Measurements from ENCODE around the gene HOXA1. TPM values are rescaled to one million over a fixed set of nuclear protein-coding genes. Genes with fewer than 3 reads are reported as not detected.

Gene HOXA1
- total and polyA plus RNA-seq, 4 donors, result 0.06 to 0.37 (median 0.32) TPM

GRCh38 chr7:27105301-27106031, 9.7 kb upstream of the HOXA1 start:
- WGBS, 2 donors, result 69 to 79% methylated on average over 13 of the region's 13 CpGs
- H3K9ac ChIP-seq (ENCODE audit: insufficient read depth in 1 of 2, low read length in 2 of 2), result peak overlapping the region; percentile 76 to 98
- DNase-seq (peak; percentile 34 to 80 (median 60)), ATAC-seq (ENCODE audit: insufficient read depth, low FRiP score) (no peak)
- peaks cover 0 to 64% (median 6%) of the 10 kb centered on the region in 3 donors for H3K27me3 ChIP-seq (ENCODE audit: control insufficient read depth in 3 of 3, insufficient read depth in 3 of 3, low read length in 2 of 3)
- peak overlapping the region in 1 of 2 donors; percentile 50 for H3K27ac ChIP-seq (ENCODE audit: low read depth in 1 of 2, low read length in 1 of 2)
- no peak overlapping the region for H3K4me3 ChIP-seq
- H3K4me1 ChIP-seq (ENCODE audit: control insufficient read depth in 5 of 5, insufficient read depth in 5 of 5, low read length in 5 of 5), result peaks cover 0 to 67% (median 14%) of the 10 kb centered on the region in 5 donors
- peaks cover 0 to 2% (median 0%) of the 10 kb centered on the region in 4 donors for H3K9me3 ChIP-seq (ENCODE audit: control insufficient read depth in 4 of 4, insufficient read depth in 3 of 4, low read length in 3 of 4)
- H3K36me3 ChIP-seq (ENCODE audit: control insufficient read depth in 4 of 4, insufficient read depth in 4 of 4, low read length in 4 of 4), result peaks cover 0 to 24% (median 11%) of the 10 kb centered on the region in 4 donors
- no peak for TF ChIP-seq CTCF (IDR thresholded peaks at IDR 0.05; ENCODE audit: control extremely low read depth, extremely low read depth)

GRCh38 chr7:27104341-27105058, 8.7 kb upstream of the HOXA1 start:
- H3K27ac ChIP-seq (ENCODE audit: low read depth in 1 of 2, low read length in 1 of 2), result peak overlapping the region in 1 of 2 donors; percentile 73
- 47 to 70% methylated on average over 13 of the region's 13 CpGs for WGBS, 2 donors
- no peak for TF ChIP-seq CTCF (IDR thresholded peaks at IDR 0.05; ENCODE audit: control extremely low read depth, extremely low read depth)
- peaks cover 0 to 68% (median 9%) of the 10 kb centered on the region in 5 donors for H3K4me1 ChIP-seq (ENCODE audit: control insufficient read depth in 5 of 5, insufficient read depth in 5 of 5, low read length in 5 of 5)
- DNase-seq, result peak; percentile 77 to 95 (median 94)
- no peak for ATAC-seq (ENCODE audit: insufficient read depth, low FRiP score)
- H3K4me3 ChIP-seq, result no peak overlapping the region
- peaks cover 0 to 60% (median 7%) of the 10 kb centered on the region in 3 donors for H3K27me3 ChIP-seq (ENCODE audit: control insufficient read depth in 3 of 3, insufficient read depth in 3 of 3, low read length in 2 of 3)
- H3K36me3 ChIP-seq (ENCODE audit: control insufficient read depth in 4 of 4, insufficient read depth in 4 of 4, low read length in 4 of 4), result peaks cover 0 to 19% (median 8%) of the 10 kb centered on the region in 4 donors
- peak overlapping the region in 1 of 2 donors; percentile 98 for H3K9ac ChIP-seq (ENCODE audit: insufficient read depth in 1 of 2, low read length in 2 of 2)
- H3K9me3 ChIP-seq (ENCODE audit: control insufficient read depth in 4 of 4, insufficient read depth in 3 of 4, low read length in 3 of 4), result peaks cover 0 to 2% (median 0%) of the 10 kb centered on the region in 4 donors

GRCh38 chr7:27103489-27104226, 7.9 kb upstream of the HOXA1 start:
- peak overlapping the region in 1 of 2 donors; percentile 86 for H3K27ac ChIP-seq (ENCODE audit: low read depth in 1 of 2, low read length in 1 of 2)
- H3K9me3 ChIP-seq (ENCODE audit: control insufficient read depth in 4 of 4, insufficient read depth in 3 of 4, low read length in 3 of 4), result peaks cover 0 to 2% (median 0%) of the 10 kb centered on the region in 4 donors
- peaks cover 0 to 52% (median 7%) of the 10 kb centered on the region in 3 donors for H3K27me3 ChIP-seq (ENCODE audit: control insufficient read depth in 3 of 3, insufficient read depth in 3 of 3, low read length in 2 of 3)
- 19 to 27% methylated on average over 35 of the region's 35 CpGs for WGBS, 2 donors
- H3K36me3 ChIP-seq (ENCODE audit: control insufficient read depth in 4 of 4, insufficient read depth in 4 of 4, low read length in 4 of 4), result peaks cover 0 to 15% (median 6%) of the 10 kb centered on the region in 4 donors
- TF ChIP-seq CTCF (IDR thresholded peaks at IDR 0.05; ENCODE audit: control extremely low read depth, extremely low read depth), result no peak
- peaks cover 0 to 65% (median under 1%) of the 10 kb centered on the region in 5 donors for H3K4me1 ChIP-seq (ENCODE audit: control insufficient read depth in 5 of 5, insufficient read depth in 5 of 5, low read length in 5 of 5)
- H3K4me3 ChIP-seq, result no peak overlapping the region
- peak overlapping the region; percentile 33 to 98 for H3K9ac ChIP-seq (ENCODE audit: insufficient read depth in 1 of 2, low read length in 2 of 2)
- ATAC-seq (ENCODE audit: insufficient read depth, low FRiP score) (no peak), DNase-seq (peak; percentile 67 to 81 (median 74))

All from lung (tissue), 12 donors.